Astrocyte (in vitro differentiated cells and primary cell): ENCODE measurements around the gene SLX1A.

Experiments used
- CTCF ChIP-seq: IDR thresholded peaks from 2 replicates; pipeline ENCODE4 v1.5.1; 2011; ENCODE audit warnings: low read depth, mild to moderate bottlenecking, inconsistent platforms, low read length, moderate library complexity; ENCODE audit not compliant: insufficient read depth
- EZH2 ChIP-seq: IDR thresholded peaks from 2 replicates; pipeline ENCODE4 v1.6.1; 2012; ENCODE audit warnings: mild to moderate bottlenecking, low read length, inconsistent platforms; ENCODE audit not compliant: insufficient read depth

GRCh38 chr16:30152517-30152916, 41.2 kb upstream of the SLX1A start:
- TF ChIP-seq CTCF (no peak), EZH2 (no peak)
